GDM1 (cell line): ENCODE measurements around the gene ZBED4.
"Not testable (repeated sequence)": the region's sequence is repeated elsewhere in the genome, so short reads cannot be mapped to it uniquely, and the experiment has no call there.

Source experiments
- DNase-seq: peaks from one replicate; lab custom pipeline; 2025; lab: John Stamatoyannopoulos, UW

ZBED4 gene

GRCh38 chr22:49827271-49827852 is 26.3 kb upstream of the ZBED4 start:
- DNase-seq: no peak

DNA sequence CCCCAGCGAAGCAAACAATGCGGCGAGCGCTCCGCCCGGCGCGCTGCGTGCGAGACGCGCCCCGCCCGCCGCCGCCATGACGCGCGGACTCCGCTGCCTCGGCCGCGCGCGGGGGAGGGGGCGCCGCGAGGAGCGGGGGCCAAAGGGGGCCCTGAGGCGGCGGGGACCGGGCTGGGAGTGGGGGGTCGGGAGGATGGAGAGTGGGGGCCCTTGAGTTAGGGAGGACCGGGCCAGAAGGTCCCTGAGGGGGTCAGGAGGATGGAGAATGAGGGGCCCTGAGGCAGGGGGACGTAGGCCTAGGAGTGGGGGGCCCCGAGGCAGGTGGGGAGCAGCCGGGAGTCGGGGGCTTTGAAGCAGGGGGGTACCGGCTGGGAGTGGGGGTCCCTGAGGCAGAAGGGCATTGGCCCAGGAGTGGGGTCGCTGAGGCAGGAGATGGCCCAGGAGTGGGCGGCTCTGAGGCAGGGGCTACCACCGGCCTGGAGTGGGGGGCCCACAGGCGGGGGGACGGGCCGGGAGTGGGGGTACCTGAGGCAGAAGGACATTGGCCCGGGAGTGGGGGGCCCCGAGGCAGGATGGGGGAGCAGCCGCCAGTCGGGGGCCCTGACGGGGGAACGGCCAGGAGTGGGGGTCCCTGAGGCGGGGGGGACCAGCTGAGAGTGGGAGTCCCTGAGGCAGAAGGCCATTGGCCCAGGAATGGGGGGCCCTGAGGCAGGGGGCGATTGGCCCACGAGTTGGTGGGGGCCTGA is 25.6 kb upstream of the ZBED4 start, which contains the start of gene BRD1:
TSS of gene BRD1 (minus strand) at position 21 of the 746 bp plus-strand sequence. CDS start 3,556 bp downstream, outside the sequence.
- DNase-seq: peak; percentile 65

DNA sequence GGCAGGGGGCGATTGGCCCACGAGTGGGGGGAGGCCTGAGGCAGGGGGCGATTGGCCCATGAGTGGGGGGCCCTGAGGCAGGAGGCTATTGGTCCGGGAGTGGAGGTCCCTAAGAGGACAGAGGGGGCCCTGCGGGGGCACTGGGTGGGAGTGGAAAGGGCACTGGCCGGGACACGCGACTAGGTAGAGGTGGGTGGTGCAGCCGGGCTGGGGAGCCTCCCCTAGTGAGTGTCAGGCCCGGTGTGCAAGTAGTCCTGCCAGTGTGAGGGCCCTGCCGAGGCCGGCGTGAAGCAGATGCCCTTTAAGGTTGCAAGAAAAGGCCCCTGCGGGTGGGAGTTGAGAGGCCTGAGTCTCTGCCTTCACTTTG is 25.1 kb upstream of the ZBED4 start:
- no peak for DNase-seq

- DNase-seq: no peak
These were observed 24.4 kb upstream of the ZBED4 start for GRCh38 chr22:49829044-49829853.

- no peak for DNase-seq
These were observed 20.2 kb upstream of the ZBED4 start for GRCh38 chr22:49833340-49834007.

DNA sequence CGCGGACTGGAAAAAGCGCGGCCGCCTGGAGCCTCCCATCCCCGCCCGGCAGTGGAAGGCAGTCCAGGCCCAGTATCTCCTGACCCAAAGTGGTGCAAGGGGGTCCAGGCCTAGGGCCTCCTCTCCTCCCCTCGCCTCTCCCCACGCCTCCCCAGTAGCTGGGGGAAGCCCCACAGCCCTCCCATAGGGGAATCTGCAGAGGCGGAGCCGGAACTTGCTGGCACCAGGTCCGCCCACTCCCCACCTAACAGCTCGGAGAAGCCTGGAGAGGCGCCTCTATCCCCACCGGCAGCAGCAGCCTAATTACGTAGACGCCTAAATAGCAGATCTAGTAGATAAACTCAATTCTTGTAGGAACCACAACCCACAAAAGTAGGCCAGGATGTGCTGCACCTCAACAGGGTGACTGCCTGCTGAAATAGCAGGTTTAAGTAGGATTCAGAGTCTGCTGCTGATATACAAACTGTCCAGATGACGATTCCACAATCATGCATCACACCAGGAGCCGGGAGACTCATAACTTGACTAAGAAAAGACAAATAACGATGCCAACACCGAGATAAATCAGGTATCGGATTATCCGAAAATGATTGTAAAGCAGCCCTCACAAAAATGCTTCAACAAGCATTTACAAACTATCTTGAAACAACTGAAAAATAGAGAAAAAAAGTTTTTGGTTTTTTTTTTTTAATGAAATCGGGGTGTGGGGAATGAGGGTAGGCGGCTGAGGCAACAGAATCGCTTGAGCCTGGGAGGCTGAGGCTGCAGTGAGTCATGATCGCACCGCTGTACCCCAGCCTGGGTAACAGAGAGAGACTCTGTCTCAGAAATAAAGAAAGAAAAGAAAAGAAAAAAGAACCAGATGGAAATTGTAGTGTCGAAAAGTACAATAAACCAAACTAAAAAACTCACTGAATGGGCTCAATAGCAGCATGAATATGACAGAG is 14.6 kb upstream of the ZBED4 start:
- peak; percentile 19 for DNase-seq

- no peak for DNase-seq
These were observed 8.4 kb upstream of the ZBED4 start for GRCh38 chr22:49845241-49845640.

GRCh38 chr22:49845666-49846459 is 7.8 kb upstream of the ZBED4 start:
- DNase-seq: no peak

GRCh38 chr22:49847751-49848689 is 5.6 kb upstream of the ZBED4 start:
- DNase-seq: no peak

- no peak for DNase-seq
These were observed 4.9 kb upstream of the ZBED4 start for GRCh38 chr22:49848690-49849160.

GRCh38 chr22:49849161-49850020 is 4.3 kb upstream of the ZBED4 start:
- peak; percentile 30 for DNase-seq

DNA sequence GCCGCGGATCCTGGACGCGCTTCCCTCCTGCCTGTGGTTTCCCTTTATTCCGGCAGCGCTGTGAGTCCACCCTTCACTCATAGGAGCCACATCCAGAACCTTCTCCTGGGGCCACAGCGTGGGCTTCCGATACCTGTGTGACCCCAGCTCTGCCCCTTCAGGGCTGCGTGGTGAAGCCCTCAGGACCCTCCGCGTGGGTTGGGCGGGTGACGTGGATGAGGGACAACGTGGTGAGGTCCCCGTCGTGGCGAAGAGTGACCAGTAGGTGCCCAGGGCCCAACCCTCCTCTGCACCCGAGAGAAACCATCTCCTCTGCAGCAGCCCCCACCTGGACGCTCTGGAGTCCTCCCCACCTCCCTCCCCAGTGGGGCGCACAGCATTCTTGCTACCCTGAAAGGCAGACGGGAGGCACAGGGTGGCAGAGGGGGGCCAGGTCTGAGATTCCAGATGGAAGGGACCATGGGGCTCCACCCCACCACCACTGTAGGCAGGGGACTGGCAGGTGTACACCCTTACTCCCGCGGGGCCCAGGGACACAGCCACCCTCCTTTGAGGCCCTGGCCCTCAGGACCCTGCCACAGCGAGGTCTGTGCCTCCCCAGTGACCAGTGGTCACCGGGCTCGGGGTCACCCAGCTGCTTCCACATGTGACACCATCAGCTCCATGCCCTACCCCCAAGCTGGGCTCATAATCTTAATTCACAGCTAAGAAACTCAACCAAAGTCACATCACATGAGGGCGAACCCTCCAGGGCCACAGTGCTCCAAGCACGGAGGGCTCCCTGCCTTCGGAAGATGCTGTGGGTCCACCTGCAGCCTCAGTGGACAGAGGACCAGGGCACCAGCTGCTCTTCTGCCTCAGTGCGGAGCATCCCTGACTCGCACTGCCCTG is 3.4 kb upstream of the ZBED4 start:
- DNase-seq: no peak

- no peak for DNase-seq
These were observed 2.5 kb upstream of the ZBED4 start for GRCh38 chr22:49850959-49851802.

DNA sequence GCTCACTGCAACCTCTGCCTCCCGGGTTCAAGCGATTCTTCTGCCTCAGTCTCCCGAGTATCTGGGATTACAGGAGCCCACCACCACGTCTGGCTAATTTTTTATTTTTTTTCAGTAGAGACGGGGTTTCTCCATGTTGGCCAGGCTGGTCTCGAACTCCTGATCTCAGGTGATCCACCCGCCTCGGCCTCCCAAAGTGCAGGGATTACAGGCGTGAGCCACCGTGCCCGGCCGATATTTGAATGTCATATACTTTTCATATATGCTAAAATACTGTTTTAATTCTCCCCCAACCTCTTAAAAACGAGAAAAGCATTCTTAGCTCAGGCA is 1.1 kb upstream of the ZBED4 start:
- DNase-seq: not testable (repeated sequence)

- no peak for DNase-seq
These were observed 562 bp downstream of the ZBED4 start for GRCh38 chr22:49853981-49854831.
